ENCODE measurements around the gene SYNDIG1L. TPM values are rescaled to one million over a fixed set of nuclear protein-coding genes. Genes with fewer than 3 reads are reported as not detected.

Gene SYNDIG1L
- total RNA-seq, 2 experiments from 2014 or later: not detected

- CTCF ChIA-PET: no interaction called here
- Mint-ChIP-seq H3K27ac (no peak overlapping the region), H3K36me3 (ENCODE audit: low read depth) (no peaks in the 10 kb centered on the region), H3K27me3 (peaks cover 23% of the 10 kb centered on the region), H3K9me3 (no peaks in the 10 kb centered on the region), H3K4me1 (ENCODE audit: low read depth) (no peaks in the 10 kb centered on the region), H3K4me3 (no peak overlapping the region)
- intact Hi-C loops (cut with DNase I, micrococcal nuclease): no loop called here
- no peak for TF ChIP-seq CTCF (IDR thresholded peaks at IDR 0.05)
- no peak for ATAC-seq (ENCODE audit: poor library complexity)
- H3K9me3 ChIP-seq (ENCODE audit: control insufficient read depth in 1 of 2, insufficient read depth in 1 of 2, low read length in 2 of 2): no peaks in the 10 kb centered on the region
- H3K27me3 ChIP-seq (ENCODE audit: control insufficient read depth in 1 of 2, insufficient read depth in 2 of 2, low read length in 2 of 2): peaks cover 0 to 3% of the 10 kb centered on the region in 2 experiments
- H3K4me1 ChIP-seq (ENCODE audit: insufficient read depth, low read length): no peaks in the 10 kb centered on the region
- no peaks in the 10 kb centered on the region for H3K36me3 ChIP-seq (ENCODE audit: insufficient read depth, low read length)
- no peak overlapping the region for H3K4me3 ChIP-seq (ENCODE audit: low read length)
- POLR2A ChIA-PET: no interaction called here
- no peak for DNase-seq
- H3K27ac ChIP-seq (ENCODE audit: low read depth in 1 of 2, low read length in 2 of 2): no peak overlapping the region
Measured at GRCh38 chr14:74409441-74409840, 16.6 kb downstream of the SYNDIG1L start.

GRCh38 chr14:74408870-74409269, 17.1 kb downstream of the SYNDIG1L start:
- Histone ChIP-seq H3K9me3 (ENCODE audit: control insufficient read depth in 1 of 2, insufficient read depth in 1 of 2, low read length in 2 of 2) (no peaks in the 10 kb centered on the region), H3K36me3 (ENCODE audit: insufficient read depth, low read length) (no peaks in the 10 kb centered on the region), H3K4me3 (ENCODE audit: low read length) (no peak overlapping the region), H3K27ac (ENCODE audit: low read depth in 1 of 2, low read length in 2 of 2) (no peak overlapping the region), H3K4me1 (ENCODE audit: insufficient read depth, low read length) (no peaks in the 10 kb centered on the region), H3K27me3 (ENCODE audit: control insufficient read depth in 1 of 2, insufficient read depth in 2 of 2, low read length in 2 of 2) (peaks cover 0 to 3% of the 10 kb centered on the region in 2 experiments)
- Mint-ChIP-seq H3K27ac (no peak overlapping the region), H3K4me1 (ENCODE audit: low read depth) (no peaks in the 10 kb centered on the region), H3K27me3 (peaks cover 17% of the 10 kb centered on the region), H3K36me3 (ENCODE audit: low read depth) (no peaks in the 10 kb centered on the region), H3K4me3 (no peak overlapping the region), H3K9me3 (no peaks in the 10 kb centered on the region)
- TF ChIP-seq CTCF (IDR thresholded peaks at IDR 0.05): no peak
- POLR2A ChIA-PET: no interaction called here
- DNase-seq (no peak), ATAC-seq (ENCODE audit: poor library complexity) (no peak)
- intact Hi-C loops (cut with DNase I, micrococcal nuclease): no loop called here
- CTCF ChIA-PET: no interaction called here

- intact Hi-C loops (cut with DNase I, micrococcal nuclease): no loop called here
- Histone ChIP-seq H3K4me1 (ENCODE audit: insufficient read depth, low read length) (peaks cover 3% of the 10 kb centered on the region), H3K27ac (ENCODE audit: low read depth in 1 of 2, low read length in 2 of 2) (no peak overlapping the region), H3K27me3 (ENCODE audit: control insufficient read depth in 1 of 2, insufficient read depth in 2 of 2, low read length in 2 of 2) (peaks cover 0 to 3% of the 10 kb centered on the region in 2 experiments), H3K36me3 (ENCODE audit: insufficient read depth, low read length) (no peaks in the 10 kb centered on the region), H3K4me3 (ENCODE audit: low read length) (no peak overlapping the region), H3K9me3 (ENCODE audit: control insufficient read depth in 1 of 2, insufficient read depth in 1 of 2, low read length in 2 of 2) (no peaks in the 10 kb centered on the region)
- ChIA-PET CTCF (interaction anchor here (0.6 kb wide), 1 partner anchor 47 kb away, joined by 3 read pairs; no protein-coding TSS in a partner anchor), POLR2A (no interaction called here)
- ATAC-seq (ENCODE audit: poor library complexity) (no peak), DNase-seq (no peak)
- no peak overlapping the region for H3K27ac Mint-ChIP-seq
- H3K9me3 Mint-ChIP-seq: no peaks in the 10 kb centered on the region
- no peaks in the 10 kb centered on the region for H3K36me3 Mint-ChIP-seq (ENCODE audit: low read depth)
- peaks cover 14% of the 10 kb centered on the region for H3K27me3 Mint-ChIP-seq
- H3K4me3 Mint-ChIP-seq: no peak overlapping the region
- H3K4me1 Mint-ChIP-seq (ENCODE audit: low read depth): peaks cover 3% of the 10 kb centered on the region
- TF ChIP-seq CTCF (IDR thresholded peaks at IDR 0.05): no peak
Measured at GRCh38 chr14:74407801-74408154, 18.2 kb downstream of the SYNDIG1L start.

Data from CD4-positive, alpha-beta T cell (primary cell).